ENCODE results near the gene SLC10A7. TPM values are rescaled to one million over a fixed set of nuclear protein-coding genes. Genes with fewer than 3 reads are reported as not detected.

SLC10A7 gene
- polyA plus RNA-seq, 4 donors = 13.4 to 18.0 (median 16.4) TPM

- DNase-seq (ENCODE audit: low read depth in 4 of 4, low spot score in 3 of 4) = no peak
Measured at GRCh38 chr4:146235654-146236177, 286.0 kb downstream of the SLC10A7 start.

GRCh38 chr4:146232131-146232722 is 289.5 kb downstream of the SLC10A7 start:
- DNase-seq (ENCODE audit: low read depth in 4 of 4, low spot score in 3 of 4) = no peak

GRCh38 chr4:146229406-146229805 is 292.3 kb downstream of the SLC10A7 start:
- DNase-seq (ENCODE audit: low read depth in 4 of 4, low spot score in 3 of 4) = no peak

- DNase-seq (ENCODE audit: low read depth in 4 of 4, low spot score in 3 of 4) = no peak
Measured at GRCh38 chr4:146224326-146224966, 297.3 kb downstream of the SLC10A7 start.

- DNase-seq (ENCODE audit: low read depth in 4 of 4, low spot score in 3 of 4) = no peak
Measured at GRCh38 chr4:146222313-146222712, 299.4 kb downstream of the SLC10A7 start.

GRCh38 chr4:146214238-146214637 is 307.5 kb downstream of the SLC10A7 start, which contains the start of gene REELD1:
REELD1 (plus strand) TSS chr4:146214538; CDS start chr4:146216953, 2,415 bp downstream.
- no peak for DNase-seq (ENCODE audit: low read depth in 4 of 4, low spot score in 3 of 4)

GRCh38 chr4:146212781-146213180 is 309.0 kb downstream of the SLC10A7 start:
- DNase-seq (ENCODE audit: low read depth in 4 of 4, low spot score in 3 of 4) = no peak

GRCh38 chr4:146211440-146211839 is 310.3 kb downstream of the SLC10A7 start:
- DNase-seq (ENCODE audit: low read depth in 4 of 4, low spot score in 3 of 4) = no peak

GRCh38 chr4:146210890-146211289 is 310.9 kb downstream of the SLC10A7 start:
- no peak for DNase-seq (ENCODE audit: low read depth in 4 of 4, low spot score in 3 of 4)

- DNase-seq (ENCODE audit: low read depth in 4 of 4, low spot score in 3 of 4) = no peak
Measured at GRCh38 chr4:146207410-146207809, 314.3 kb downstream of the SLC10A7 start.

Other genes starting within 250 kb of the SLC10A7 start
- gene POU4F2, start 117.0 kb upstream of the SLC10A7 start, polyA plus RNA-seq (ENCODE audit: insufficient read length in 4 of 4) = not detected